Ectodermal cell (in vitro differentiated cells): ENCODE measurements around the gene PMPCA.

Experiments
- H3K27ac ChIP-seq: 2 replicates; pipeline ENCODE4 v1.7.0; 2013; ENCODE audit warnings: mild to moderate bottlenecking, low read depth, low read length; ENCODE audit not compliant: insufficient read depth, poor library complexity, severe bottlenecking
- H3K27me3 ChIP-seq: 2 replicates; pipeline ENCODE4 v1.7.0; 2013; ENCODE audit warnings: mild to moderate bottlenecking, low read length; ENCODE audit not compliant: insufficient read depth, control insufficient read depth, poor library complexity, severe bottlenecking
- H3K36me3 ChIP-seq: one replicate; pipeline ENCODE4 v1.7.0; 2013; ENCODE audit warnings: low read length; ENCODE audit not compliant: control insufficient read depth, insufficient read depth
- H3K4me1 ChIP-seq: one replicate; pipeline ENCODE4 v1.7.0; 2013; ENCODE audit warnings: low read length; ENCODE audit not compliant: control insufficient read depth, insufficient read depth
- H3K4me3 ChIP-seq: 2 replicates; pipeline ENCODE4 v1.7.0; 2013; ENCODE audit warnings: low read depth, low read length, control low read depth; ENCODE audit not compliant: insufficient read depth
- H3K9me3 ChIP-seq: 2 replicates; pipeline ENCODE4 v1.7.0; 2013; ENCODE audit warnings: mild to moderate bottlenecking, low read length, moderate library complexity; ENCODE audit not compliant: control insufficient read depth
- WGBS, 2 experiments: methylation state at CpG; one replicate each; pipeline ENCODE4 v1.1.7; 2013; ENCODE audit warnings: missing lambda C conversion rate in 2 of 2; 5-methylcytosine and 5-hydroxymethylcytosine counted together

Gene PMPCA

DNA sequence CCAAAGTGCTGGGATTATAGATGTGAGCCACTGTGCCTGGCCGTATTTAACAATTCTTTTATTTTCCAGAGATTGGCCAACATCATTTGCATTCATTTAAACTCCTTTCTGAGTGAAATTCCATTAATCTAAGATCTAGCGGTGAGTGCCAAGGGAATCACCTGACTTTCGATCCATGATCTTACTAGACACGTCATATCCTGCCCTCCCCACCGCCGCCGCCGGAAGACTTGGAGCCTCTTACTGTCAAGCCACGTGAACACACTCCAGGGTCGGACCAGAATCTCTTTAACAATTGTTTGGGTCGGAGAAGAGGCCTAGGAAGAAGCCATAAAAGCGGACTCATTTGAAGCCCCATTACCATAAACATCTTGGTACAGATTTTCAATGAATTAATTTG is 16.3 kb downstream of the PMPCA start:
- Histone ChIP-seq H3K4me1 (no peaks in the 10 kb centered on the region), H3K27ac (no peak overlapping the region), H3K36me3 (peaks cover 27% of the 10 kb centered on the region), H3K9me3 (no peaks in the 10 kb centered on the region), H3K27me3 (no peaks in the 10 kb centered on the region), H3K4me3 (no peak overlapping the region)
- WGBS, 2 experiments: 96% methylated on average over 12 of the region's 12 CpGs

DNA sequence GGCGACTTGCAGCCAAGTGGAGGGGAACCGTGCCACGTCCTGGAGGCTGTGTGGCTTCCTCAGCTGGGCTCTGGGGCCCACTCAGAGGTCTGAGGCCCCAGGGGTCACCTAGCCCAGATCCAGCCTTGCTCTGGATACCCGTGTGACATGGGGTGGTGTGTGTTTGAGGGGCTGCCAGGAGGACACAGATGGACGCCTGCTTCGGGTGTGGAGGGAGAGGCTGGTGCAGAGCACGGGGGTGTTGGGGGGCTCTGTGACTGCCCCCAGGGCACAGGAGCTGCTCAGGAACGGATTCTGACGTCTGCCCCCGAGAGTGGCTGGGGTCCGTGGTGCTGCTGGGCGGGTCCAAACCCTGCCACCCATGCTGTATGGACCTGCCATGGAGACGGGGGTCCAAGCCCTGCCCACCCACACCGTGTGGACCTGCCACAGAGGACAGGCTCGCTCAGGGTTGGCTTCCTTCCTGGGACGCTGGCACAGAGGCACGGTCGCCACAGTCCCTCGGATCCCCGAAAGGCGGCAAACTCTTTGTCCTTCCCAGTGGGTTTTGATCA is 18.7 kb downstream of the PMPCA start:
- H3K4me3 ChIP-seq: no peak overlapping the region
- no peak overlapping the region for H3K27ac ChIP-seq
- no peaks in the 10 kb centered on the region for H3K27me3 ChIP-seq
- H3K4me1 ChIP-seq: no peaks in the 10 kb centered on the region
- H3K36me3 ChIP-seq: peaks cover 17% of the 10 kb centered on the region
- 89 to 90% methylated on average over 21 of the region's 21 CpGs for WGBS, 2 experiments
- no peaks in the 10 kb centered on the region for H3K9me3 ChIP-seq

GRCh38 chr9:136429683-136430491 is 19.4 kb downstream of the PMPCA start:
- no peaks in the 10 kb centered on the region for H3K9me3 ChIP-seq
- WGBS, 2 experiments: 93 to 94% methylated on average over 32 of the region's 32 CpGs
- H3K27ac ChIP-seq: no peak overlapping the region
- no peaks in the 10 kb centered on the region for H3K4me1 ChIP-seq
- H3K36me3 ChIP-seq: peaks cover 17% of the 10 kb centered on the region
- no peak overlapping the region for H3K4me3 ChIP-seq
- no peaks in the 10 kb centered on the region for H3K27me3 ChIP-seq

DNA sequence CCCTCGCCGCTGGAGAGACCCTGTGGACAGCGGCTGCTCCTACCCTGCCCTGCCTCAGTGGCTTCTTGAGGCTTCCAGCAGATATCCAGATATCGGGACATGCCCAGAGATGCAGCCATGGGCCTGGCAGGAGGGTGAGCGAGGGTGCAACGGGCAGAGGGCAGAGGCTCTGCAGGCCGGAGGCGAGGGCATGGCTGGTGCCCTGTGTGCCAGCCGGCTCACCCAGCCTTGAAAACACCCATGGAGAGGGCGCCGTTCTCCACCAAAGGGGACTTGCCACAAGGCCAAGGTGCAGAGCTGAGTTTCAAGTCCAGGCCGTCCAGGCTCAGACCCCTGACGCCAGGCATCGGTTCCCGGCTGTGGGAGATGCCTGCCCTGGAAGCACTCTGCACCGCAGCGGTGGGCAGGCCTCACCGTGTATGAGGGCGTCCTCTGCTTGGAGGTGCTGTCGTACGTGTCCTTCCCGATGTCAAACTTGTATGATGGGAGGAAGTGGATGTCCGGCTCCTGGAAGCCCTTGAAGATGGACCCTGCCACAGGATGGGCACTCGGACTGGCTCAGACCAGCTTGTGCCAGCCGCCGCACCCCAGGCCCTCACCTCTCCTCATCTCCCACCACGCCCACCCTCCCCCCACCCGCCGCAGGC is 20.3 kb downstream of the PMPCA start:
- Histone ChIP-seq H3K4me3 (no peak overlapping the region), H3K4me1 (no peaks in the 10 kb centered on the region), H3K27ac (no peak overlapping the region), H3K36me3 (peaks cover 17% of the 10 kb centered on the region), H3K27me3 (no peaks in the 10 kb centered on the region), H3K9me3 (no peaks in the 10 kb centered on the region)
- 95 to 97% methylated on average over 24 to 26 of the region's 29 CpGs for WGBS, 2 experiments

- Histone ChIP-seq H3K9me3 (no peaks in the 10 kb centered on the region), H3K4me1 (no peaks in the 10 kb centered on the region), H3K27ac (no peak overlapping the region), H3K27me3 (no peaks in the 10 kb centered on the region), H3K36me3 (peaks cover 17% of the 10 kb centered on the region), H3K4me3 (no peak overlapping the region)
- WGBS, 2 experiments: 96 to 97% methylated on average over 36 of the region's 36 CpGs
Observed at GRCh38 chr9:136431782-136432350, 21.4 kb downstream of the PMPCA start.

GRCh38 chr9:136432591-136432990 is 22.1 kb downstream of the PMPCA start:
- Histone ChIP-seq H3K36me3 (peaks cover 17% of the 10 kb centered on the region), H3K27ac (no peak overlapping the region), H3K27me3 (no peaks in the 10 kb centered on the region), H3K4me3 (no peak overlapping the region), H3K9me3 (no peaks in the 10 kb centered on the region), H3K4me1 (peaks cover 2% of the 10 kb centered on the region)
- 85 to 86% methylated on average over 26 of the region's 26 CpGs for WGBS, 2 experiments

- no peaks in the 10 kb centered on the region for H3K27me3 ChIP-seq
- WGBS, 2 experiments: 89 to 90% methylated on average over 36 of the region's 36 CpGs
- peaks cover 8% of the 10 kb centered on the region for H3K4me1 ChIP-seq
- H3K4me3 ChIP-seq: no peak overlapping the region
- no peaks in the 10 kb centered on the region for H3K9me3 ChIP-seq
- H3K36me3 ChIP-seq: peaks cover 17% of the 10 kb centered on the region
- no peak overlapping the region for H3K27ac ChIP-seq
Observed at GRCh38 chr9:136433043-136433715, 22.7 kb downstream of the PMPCA start.

- Histone ChIP-seq H3K4me1 (peaks cover 8% of the 10 kb centered on the region), H3K27me3 (no peaks in the 10 kb centered on the region), H3K27ac (no peak overlapping the region), H3K36me3 (peaks cover 17% of the 10 kb centered on the region), H3K9me3 (no peaks in the 10 kb centered on the region), H3K4me3 (no peak overlapping the region)
- WGBS, 2 experiments: 95 to 96% methylated on average over 37 of the region's 37 CpGs
Observed at GRCh38 chr9:136433849-136434579, 23.6 kb downstream of the PMPCA start.

DNA sequence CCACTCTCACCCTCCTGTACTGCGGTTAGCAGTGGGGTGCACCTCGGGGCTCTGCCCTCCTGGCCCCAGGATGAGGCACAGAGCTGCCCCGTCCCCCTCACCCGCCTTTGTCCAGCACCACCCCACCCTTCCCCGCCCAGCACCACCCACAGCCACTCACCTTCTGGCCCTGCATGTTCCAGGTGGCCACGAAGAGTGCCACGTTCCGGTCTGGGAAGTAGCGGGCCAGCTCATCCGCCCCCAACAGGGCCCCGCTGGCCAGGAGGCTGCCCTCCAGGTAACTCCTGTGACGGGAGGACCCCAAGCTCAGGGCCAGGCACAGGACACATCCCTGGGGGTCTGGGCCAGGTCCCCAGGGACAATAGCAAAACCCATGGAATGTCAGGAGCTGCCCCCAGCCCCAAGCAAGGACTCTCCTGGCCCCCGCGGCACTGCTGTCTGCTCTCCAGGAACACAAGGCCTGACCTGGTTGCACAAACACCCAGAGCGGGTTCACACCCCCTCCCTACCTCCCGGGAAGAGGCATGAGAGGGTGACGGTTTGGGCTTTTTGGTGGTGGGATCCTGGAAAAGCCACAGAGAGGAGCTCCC is 24.2 kb downstream of the PMPCA start:
- no peaks in the 10 kb centered on the region for H3K9me3 ChIP-seq
- H3K27ac ChIP-seq: no peak overlapping the region
- 95 to 96% methylated on average over 17 of the region's 17 CpGs for WGBS, 2 experiments
- no peaks in the 10 kb centered on the region for H3K27me3 ChIP-seq
- no peak overlapping the region for H3K4me3 ChIP-seq
- H3K36me3 ChIP-seq: peaks cover 10% of the 10 kb centered on the region
- H3K4me1 ChIP-seq: peaks cover 8% of the 10 kb centered on the region
